Mononuclear cell (primary cell): ENCODE data around the gene HOXC12. TPM values are rescaled to one million over a fixed set of nuclear protein-coding genes. Genes with fewer than 3 reads are reported as not detected.

Source experiments
- H3K27me3 ChIP-seq: 2 replicates; pipeline ENCODE4 v1.6.0; 2011; ENCODE audit warnings: low read length, control low read depth; ENCODE audit not compliant: insufficient read depth
- H3K4me1 ChIP-seq: 2 replicates; pipeline ENCODE4 v1.5.1; 2011; ENCODE audit warnings: mild to moderate bottlenecking, low read length, control low read depth; ENCODE audit not compliant: insufficient read depth
- H3K4me3 ChIP-seq: 2 replicates; pipeline ENCODE4 v1.5.1; 2011; ENCODE audit warnings: mild to moderate bottlenecking, low read length, moderate library complexity
- H3K9me3 ChIP-seq: 2 replicates; pipeline ENCODE4 v1.5.1; 2011; ENCODE audit warnings: low read depth, mild to moderate bottlenecking, control low read depth, low read length
- total RNA-seq: library from RNA; depleted of rRNA; stranded (reverse); fragments of >200 nt; gene quantifications from one replicate; pipeline ENCODE4 v1.2.3, GENCODE V29; 2012

The HOXC12 gene, protein sequence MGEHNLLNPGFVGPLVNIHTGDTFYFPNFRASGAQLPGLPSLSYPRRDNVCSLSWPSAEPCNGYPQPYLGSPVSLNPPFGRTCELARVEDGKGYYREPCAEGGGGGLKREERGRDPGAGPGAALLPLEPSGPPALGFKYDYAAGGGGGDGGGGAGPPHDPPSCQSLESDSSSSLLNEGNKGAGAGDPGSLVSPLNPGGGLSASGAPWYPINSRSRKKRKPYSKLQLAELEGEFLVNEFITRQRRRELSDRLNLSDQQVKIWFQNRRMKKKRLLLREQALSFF
- not detected for total RNA-seq

DNA sequence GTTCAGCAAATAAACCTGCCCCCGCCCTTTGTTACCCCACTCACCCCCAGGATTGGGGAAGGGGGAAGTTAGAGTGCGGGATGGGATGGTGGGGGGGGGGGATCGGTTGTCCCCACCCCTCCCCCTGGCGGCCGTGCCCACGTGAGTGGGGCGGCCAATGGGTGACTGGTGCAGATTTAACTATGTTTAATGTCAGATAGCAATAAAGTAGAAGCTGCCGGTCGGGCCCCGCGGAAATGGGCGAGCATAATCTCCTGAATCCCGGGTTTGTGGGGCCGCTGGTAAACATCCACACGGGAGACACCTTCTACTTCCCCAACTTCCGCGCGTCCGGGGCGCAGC, at the start of gene HOXC12:
Gene HOXC12, plus strand, starts transcription at position 210 of the 342 bp plus-strand sequence. Its CDS starts 27 bp downstream, at position 237.
- H3K9me3 ChIP-seq, result no peaks in the 10 kb centered on the region
- peaks cover 98% of the 10 kb centered on the region for H3K27me3 ChIP-seq
- peaks cover 3% of the 10 kb centered on the region for H3K4me1 ChIP-seq
- no peak within 1 kb of the TSS for H3K4me3 ChIP-seq

DNA sequence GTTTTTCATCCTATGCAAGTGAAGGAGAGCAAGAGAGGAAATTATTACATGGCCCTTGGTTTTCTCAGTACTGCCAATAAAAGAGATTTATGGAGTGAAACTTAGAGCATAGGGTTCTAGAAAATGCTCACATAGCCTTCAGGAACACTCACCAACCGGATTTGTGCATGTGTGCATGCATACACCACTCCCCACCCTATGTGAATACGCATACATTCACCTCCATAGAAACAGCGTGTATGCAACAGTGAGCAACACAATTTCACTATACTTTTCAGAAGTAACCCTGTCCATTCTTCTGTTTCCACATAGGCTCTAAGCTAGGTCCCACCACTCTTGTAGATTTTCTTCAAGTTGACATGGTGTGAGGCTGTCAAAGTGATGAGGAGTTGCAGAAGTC, 47.6 kb upstream of the HOXC12 start:
- Histone ChIP-seq H3K4me3 (no peak overlapping the region), H3K4me1 (no peaks in the 10 kb centered on the region), H3K9me3 (no peaks in the 10 kb centered on the region), H3K27me3 (peaks cover 51% of the 10 kb centered on the region)

DNA sequence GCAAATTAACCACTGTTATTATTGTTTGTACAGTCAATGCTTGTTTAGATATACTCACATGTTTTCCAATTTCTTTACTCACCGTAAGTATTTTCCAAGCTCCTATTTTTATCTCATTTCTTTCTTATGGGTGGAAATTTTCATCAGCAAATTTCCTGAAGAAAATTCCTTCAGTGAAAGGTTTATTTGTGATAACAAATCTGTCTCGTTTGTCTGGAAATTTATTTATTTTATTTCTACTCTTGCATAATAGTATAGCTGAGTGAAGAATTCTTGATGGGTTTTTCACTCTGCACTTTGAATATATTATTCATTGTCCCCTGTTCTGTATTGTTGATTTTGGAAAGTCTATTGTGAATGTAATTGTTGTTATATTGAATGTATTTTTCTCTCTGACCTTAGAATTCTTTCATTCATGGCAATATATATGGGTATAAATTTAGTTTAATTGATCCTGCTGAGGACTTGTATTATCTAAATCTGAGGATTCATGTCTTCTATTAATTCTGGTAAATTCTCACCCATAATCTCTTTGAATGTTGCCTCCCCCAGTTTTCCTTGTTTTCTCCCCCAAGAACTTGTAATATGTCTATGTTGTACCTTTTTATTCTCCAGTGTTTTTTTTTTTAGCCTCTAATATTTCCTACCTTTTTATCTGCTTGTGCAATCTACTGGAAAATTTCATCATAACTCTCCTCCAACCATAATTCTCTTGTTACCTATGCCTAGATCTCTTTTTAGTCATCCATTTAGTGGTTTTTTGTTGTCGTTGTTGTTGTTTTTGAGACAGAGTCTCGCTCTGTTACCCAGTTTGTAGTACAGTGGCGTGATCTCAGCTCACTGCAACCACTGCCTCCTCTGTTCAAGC, 37.7 kb upstream of the HOXC12 start:
- Histone ChIP-seq H3K4me3 (no peak overlapping the region), H3K27me3 (peaks cover 73% of the 10 kb centered on the region), H3K4me1 (no peaks in the 10 kb centered on the region), H3K9me3 (no peaks in the 10 kb centered on the region)

DNA sequence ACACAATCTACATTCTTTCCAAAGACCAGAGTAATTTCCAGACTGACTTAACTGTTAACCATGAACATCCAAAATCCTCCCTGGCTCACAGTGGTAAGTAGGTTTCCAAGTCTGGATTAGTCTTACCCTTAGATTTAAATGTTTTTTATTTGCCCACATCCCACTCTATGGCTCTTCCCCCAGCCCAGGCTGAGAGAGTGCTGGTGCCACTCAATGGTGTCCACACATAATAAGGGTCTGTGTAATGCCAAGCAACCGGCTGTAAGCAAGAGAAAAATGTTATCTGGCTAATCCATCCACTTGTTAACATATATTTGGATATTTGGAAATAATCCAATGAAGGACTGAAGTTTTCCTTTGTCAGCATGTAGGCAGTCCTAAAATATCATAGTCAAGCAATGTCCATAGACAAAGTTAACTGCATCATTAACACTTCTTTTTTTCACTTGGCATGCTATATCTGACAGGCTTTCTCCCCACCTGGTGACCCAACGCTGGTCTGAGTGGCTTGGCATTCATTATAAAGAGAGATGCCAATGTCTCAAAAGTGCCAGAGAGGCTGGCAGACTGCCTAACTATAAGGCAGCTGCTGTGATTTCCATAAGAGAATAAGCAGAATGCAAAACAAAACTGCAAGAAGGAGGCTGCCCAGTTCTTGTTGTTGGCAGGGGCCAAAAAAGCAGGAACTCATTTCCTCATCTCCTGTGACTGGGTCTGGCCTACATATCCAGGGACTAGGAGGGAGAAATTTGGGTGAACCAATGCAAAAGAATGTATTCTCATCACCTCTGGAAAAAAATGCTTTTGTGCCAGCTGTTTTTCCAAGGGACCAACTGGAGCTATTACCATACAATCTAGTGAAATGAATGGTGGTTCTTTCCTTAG, 29.9 kb upstream of the HOXC12 start:
- H3K4me3 ChIP-seq, result no peak overlapping the region
- no peaks in the 10 kb centered on the region for H3K9me3 ChIP-seq
- H3K4me1 ChIP-seq, result no peaks in the 10 kb centered on the region
- peaks cover 100% of the 10 kb centered on the region for H3K27me3 ChIP-seq

DNA sequence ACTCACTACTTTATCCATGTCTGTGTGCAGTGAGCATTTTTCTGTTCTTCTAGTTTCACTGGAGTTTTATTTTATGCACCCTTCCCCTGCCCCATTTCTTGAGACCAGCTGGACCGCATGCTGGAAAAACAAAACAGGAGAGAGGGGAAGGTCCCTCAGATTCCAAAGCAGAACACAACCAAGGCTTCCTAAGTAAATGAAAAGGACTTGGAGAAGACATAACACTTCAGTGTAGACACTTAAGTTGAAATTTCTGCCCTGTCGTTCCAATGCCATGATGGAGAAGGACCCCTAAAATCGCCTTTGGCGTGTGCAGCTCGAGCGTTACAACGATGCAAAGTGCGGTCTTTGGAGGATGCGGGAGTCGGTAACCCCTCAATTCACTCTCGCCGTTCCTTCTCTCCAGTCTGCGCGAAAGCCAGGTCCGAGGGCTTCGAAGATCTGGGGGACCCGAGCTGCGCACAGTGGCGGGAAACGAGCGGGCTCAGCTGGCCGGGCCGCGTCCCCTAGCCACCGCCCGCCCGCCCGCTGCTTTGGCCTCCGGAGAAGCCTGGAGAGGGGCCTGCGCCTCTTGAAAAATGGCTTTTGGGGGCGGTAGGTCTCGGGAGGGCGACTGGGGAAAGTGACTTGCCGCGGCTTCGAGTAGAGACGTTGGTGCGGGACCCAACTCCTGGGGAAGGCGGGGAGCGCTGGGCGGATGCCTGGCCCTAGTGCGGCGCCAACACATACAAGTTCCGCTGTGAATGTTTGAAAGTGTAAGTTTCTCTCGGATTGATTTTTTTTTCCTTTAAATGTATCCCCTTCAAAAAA, 27.3 kb upstream of the HOXC12 start:
- no peaks in the 10 kb centered on the region for H3K9me3 ChIP-seq
- no peaks in the 10 kb centered on the region for H3K4me1 ChIP-seq
- H3K27me3 ChIP-seq, result peaks cover 100% of the 10 kb centered on the region
- no peak overlapping the region for H3K4me3 ChIP-seq

DNA sequence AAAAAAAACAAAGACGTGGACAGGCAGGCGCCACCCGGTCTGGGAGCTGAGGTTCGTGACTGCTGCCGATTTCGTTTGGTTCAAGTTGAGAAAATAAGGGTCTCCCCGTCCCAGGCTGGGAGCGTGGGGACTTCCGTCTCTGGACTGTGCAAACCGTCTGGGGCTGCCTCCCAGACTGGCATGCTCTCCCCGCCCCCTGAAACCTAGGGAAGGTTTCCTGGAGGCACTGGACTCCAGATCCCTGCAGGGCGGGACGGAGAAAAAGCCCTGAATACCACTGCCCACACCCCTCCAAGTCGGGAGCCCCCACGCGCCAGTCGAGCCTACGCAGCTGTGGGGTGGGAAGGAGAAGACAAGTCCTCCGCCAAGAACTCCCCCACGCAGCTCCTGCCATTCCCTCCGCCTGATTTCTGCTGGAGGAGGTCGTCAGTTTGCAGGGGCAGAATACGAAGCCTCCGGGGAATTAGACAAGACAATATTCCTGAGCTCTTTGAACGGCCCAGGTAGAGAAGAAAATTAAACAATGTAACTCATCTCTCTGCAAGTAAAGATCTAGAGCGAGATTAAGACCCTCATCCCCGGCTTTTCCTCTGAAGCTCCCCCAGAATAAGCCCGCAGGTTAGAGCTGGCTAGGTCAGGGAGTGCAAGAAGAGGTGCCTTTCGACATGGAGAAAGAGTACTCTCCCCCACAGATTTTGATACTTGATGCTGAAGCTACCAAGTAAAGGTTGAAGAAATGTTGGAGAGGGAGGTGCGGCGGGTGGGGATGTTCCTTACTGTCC, 26.5 kb upstream of the HOXC12 start:
- peaks cover 100% of the 10 kb centered on the region for H3K27me3 ChIP-seq
- no peaks in the 10 kb centered on the region for H3K9me3 ChIP-seq
- no peak overlapping the region for H3K4me3 ChIP-seq
- H3K4me1 ChIP-seq, result no peaks in the 10 kb centered on the region

DNA sequence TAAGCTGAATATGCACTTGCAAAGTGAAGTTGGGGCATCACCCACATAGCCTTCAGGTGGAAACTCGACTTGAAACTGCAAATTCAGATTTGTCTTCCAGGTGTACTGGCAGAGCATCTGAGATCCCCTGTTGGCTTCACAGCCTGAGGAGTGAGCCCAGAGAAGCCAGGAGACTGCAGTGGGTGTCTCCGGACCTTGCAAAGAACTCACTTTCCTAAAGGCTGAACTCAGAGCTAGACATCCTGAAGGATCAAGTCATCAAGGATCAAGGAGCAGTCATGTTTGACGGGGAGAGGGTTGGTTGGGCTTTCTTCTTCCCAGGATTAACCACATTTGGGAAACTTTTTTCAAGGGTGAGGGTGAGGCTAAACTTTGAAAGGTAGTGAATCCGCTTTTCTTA, 25.2 kb upstream of the HOXC12 start:
- no peaks in the 10 kb centered on the region for H3K4me1 ChIP-seq
- H3K4me3 ChIP-seq, result no peak overlapping the region
- no peaks in the 10 kb centered on the region for H3K9me3 ChIP-seq
- H3K27me3 ChIP-seq, result peaks cover 100% of the 10 kb centered on the region

DNA sequence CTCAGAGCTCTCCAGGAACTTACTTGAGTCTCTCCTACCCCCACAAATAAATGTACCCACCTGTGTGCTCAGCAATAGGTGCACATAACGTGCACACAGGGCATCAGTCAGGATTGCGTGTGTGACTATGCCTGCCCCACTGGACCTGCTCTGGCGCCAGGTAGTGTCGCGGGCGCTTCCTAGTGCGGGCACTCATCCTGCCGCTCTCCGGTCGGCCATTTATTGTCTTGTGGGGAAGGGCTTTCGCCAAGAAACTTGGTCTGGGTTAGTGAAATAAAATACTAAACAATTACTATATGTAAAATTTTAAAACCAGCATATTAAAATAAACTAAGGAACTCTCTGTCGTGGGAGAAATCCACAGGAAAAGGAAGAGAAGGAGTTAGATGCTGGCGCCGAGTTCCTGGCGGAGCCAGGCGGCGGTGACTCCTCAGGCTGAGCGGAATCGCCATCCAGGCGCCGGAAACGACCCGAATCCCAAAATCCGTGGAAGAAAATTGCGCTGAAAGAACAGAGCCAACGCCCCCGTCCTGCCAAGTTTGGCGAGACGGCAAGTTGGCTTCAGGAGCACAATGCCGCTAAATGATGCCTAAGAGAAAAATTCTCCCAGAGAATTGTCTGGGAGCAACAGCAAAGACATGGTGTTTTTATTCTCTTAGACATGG, 24.0 kb upstream of the HOXC12 start:
- Histone ChIP-seq H3K4me1 (no peaks in the 10 kb centered on the region), H3K27me3 (peaks cover 100% of the 10 kb centered on the region), H3K9me3 (no peaks in the 10 kb centered on the region)

DNA sequence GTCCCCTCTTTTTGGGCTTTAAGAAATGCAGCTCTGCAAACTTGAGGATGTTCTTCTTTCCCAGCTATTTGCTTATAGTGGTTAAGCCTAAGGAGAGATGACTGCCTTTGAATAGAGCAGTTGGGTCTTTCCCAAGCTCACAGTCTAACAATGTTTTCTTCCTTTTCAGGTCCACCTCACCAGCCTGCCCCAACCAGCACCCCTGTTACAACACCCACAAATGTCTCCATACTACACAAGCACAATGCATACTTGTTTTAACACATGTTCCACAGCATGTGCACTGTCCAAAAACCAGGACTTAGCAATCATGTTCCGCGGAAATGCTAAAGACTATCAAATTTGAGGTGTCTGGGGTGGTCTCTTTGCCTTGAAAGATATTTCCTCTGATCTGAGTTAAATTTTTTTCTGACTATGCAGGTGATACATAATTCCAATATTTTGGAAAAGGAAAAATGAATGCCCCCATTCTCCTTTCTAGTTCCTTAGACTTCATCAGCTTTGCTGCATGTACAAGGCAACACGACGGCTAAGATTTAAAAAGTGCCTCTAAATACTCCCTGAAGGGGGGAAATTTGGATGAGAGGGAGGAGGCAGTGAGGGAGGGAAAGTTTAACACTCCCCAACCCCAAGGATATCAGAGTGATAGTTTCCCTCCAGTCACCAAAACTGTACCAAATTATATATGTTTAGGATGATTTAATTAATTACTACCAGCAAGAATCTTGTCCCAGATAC, 22.7 kb upstream of the HOXC12 start:
- Histone ChIP-seq H3K27me3 (peaks cover 98% of the 10 kb centered on the region), H3K4me1 (no peaks in the 10 kb centered on the region), H3K9me3 (no peaks in the 10 kb centered on the region), H3K4me3 (no peak overlapping the region)

More for the DNA sequence above, 24.0 kb upstream of the HOXC12 start:
- no peak overlapping the region for H3K4me3 ChIP-seq

DNA sequence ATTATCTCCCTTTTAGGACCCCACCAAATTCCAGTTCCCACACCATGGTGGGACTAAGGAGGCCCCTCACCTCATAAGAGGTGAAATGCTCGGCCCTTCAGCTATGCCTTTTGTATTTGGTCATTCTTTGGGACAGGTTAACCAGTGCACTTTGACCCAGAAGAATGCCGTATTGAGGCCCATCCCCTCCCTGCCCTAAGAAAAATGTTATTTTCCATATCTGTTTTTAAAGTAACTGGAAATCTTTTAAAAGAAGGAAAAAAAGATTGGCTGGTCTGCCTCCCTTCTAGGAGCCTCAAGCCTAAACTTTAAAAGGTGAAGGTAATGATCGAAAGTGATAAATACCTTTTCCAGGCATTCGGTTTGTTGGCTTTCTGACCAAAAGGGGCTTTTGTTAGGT, 21.8 kb upstream of the HOXC12 start:
- H3K9me3 ChIP-seq, result no peaks in the 10 kb centered on the region
- peaks cover 98% of the 10 kb centered on the region for H3K27me3 ChIP-seq
- no peak overlapping the region for H3K4me3 ChIP-seq
- no peaks in the 10 kb centered on the region for H3K4me1 ChIP-seq

DNA sequence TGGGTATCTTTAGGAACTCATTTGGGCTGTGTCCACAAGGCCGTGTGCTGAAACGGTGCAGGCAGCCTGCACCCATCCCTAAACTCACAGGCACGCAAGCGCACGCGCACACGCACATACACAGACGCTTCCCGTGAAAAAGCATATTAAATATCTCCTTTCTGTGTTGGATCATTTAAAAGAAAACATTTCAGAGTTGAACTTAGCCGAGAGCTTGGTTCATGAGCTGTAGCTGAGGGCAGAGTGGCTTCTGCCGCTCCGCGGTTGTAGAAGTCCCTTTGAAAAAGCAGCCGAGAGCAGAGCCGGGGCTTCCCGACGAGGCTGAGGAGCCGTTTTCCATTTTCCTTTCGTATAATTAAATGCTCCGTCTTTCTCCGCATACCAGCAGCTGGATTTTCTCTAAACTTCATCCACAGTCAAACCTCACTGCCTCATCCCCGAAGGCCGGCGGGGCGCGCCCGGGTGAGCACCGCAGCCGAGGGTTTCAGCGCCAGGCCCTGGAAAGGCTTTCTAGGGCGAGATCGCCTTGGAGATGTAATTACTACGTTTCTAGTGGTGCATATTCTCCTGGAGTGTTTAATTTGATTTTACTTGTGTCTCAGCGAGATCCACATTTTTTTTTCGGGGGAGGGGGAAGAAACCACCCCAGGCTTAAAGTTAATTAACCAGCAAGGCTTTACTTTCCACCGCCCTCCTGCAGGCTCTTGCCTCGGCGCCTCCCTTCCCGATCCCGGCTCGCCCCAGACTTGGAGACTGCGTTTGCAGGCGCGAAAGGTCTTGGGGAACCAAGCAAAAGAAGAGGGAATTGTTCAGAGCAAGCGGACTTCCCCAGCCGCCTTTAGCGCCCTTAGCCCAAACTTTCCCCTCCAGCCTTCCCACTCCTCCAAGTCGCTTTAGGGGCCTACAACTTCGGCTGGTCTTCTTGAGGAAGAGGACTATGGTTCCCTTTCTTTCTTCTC, 19.0 kb upstream of the HOXC12 start:
- H3K9me3 ChIP-seq, result no peaks in the 10 kb centered on the region
- H3K27me3 ChIP-seq, result peaks cover 92% of the 10 kb centered on the region
- no peaks in the 10 kb centered on the region for H3K4me1 ChIP-seq
- no peak overlapping the region for H3K4me3 ChIP-seq

DNA sequence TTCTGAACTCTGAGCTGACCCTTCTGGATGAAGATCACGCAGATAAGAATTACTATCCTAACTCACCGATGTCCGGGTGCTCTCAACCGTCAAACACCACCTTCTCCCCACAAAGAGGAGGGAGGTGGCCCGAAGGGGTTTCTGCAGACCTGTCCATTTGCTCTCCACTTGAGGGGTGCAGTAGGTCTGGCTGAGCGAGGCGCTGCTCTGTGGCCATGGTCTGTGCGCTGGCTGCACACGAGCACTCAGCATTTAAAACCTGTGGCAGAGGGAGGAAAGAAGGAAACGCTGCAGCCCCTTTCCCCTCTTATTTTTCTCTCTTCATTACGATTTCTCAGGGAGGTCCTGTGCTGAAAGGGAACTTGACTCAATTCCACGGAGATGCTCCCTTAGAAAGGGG, 17.6 kb upstream of the HOXC12 start:
- Histone ChIP-seq H3K4me3 (no peak overlapping the region), H3K27me3 (peaks cover 92% of the 10 kb centered on the region), H3K9me3 (no peaks in the 10 kb centered on the region), H3K4me1 (no peaks in the 10 kb centered on the region)
